NCI-H345 treated with DMSO at 0.1 percent for 48 hours (cell line): ENCODE measurements around the gene NAT10.

Experiments
- DNase-seq: peaks from one replicate; lab custom pipeline; 2025; ENCODE audit not compliant: unreplicated experiment; lab: John Stamatoyannopoulos, UW

The NAT10 gene

GRCh38 chr11:34185926-34186841, 80.8 kb downstream of the NAT10 start:
- DNase-seq: no peak

- no peak for DNase-seq
Observed at GRCh38 chr11:34188181-34188580, 82.8 kb downstream of the NAT10 start.

DNA sequence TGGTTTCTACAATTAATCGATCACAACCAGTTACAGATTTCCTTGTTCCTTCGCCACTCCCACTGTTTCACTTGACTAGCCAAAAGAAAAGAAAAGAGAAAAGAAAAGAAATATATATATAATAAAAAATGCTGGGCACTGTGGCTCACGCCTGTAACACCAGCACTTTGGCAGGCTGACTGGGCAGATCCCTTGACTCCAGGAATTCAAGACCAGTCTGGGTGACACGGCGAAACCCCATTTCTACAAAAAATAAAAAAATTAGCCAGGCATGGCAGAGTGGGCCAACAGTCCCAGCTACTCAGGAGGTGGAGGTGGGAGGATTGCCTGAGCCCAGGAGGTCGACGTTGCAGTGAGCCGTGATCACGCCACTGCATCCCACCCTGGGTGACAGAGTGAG, 83.8 kb downstream of the NAT10 start:
- DNase-seq: no peak

DNA sequence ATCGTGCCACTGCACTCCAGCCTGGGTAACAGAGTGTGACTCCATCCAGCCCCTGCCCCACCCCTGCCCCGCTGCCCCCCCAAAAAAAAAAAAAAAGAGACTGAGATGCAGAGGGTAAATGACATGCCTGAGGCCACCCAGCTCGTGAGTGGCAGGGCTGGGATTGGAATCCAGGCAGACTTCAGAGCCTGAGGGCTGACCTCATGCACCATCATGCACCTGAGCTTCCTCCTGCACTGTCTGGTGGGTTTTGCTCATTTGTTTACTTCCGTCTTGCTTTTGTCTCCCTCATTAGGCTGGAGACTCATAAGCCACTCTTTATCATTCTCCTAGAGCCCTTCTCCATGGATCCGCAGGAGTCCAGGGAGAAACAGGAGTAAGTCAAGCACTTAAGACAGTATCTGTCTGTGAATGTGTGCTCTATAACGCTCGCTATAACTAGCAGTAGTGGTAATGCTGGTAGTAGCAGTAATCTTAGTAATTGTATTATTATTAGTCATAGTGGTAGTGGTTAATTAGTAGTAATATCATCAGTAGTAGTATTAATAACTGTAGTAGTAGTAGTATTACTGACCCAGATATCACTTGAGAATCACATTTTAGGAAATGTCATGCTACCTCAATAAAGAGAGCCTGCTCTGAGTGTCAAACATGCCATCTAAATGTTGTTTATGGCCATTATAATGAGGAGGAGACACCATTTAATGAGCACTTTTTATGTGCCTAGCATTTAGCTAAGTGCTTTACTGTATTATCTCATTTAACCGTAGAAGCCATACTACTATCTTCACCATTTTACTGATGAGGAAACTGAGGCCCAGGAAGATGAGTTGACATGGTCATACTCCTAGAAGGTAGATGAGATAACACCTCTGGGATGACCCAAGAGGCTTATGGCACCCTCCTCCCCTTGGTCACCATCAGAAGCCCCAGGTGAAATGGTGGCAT, 85.0 kb downstream of the NAT10 start:
- DNase-seq: no peak

DNA sequence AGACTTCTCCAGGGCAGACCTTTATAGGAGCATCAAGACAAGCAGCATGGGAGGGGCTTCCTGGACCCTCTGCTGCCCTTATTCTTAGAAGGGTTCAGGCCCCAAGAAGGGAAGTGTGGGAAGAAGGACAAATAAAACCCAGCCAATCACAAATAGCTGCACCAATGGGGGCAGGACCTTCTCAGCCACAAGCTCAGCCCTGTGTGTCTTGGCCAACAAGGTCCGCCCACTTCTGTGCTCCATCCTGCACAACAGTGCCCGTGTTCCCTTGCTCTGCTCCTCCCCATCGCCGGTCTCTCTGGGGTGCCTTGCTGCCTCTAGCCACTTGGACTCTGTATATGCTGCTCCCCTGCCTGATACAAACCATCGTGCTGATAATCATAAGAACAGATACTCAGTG, 86.1 kb downstream of the NAT10 start:
- DNase-seq: no peak

DNA sequence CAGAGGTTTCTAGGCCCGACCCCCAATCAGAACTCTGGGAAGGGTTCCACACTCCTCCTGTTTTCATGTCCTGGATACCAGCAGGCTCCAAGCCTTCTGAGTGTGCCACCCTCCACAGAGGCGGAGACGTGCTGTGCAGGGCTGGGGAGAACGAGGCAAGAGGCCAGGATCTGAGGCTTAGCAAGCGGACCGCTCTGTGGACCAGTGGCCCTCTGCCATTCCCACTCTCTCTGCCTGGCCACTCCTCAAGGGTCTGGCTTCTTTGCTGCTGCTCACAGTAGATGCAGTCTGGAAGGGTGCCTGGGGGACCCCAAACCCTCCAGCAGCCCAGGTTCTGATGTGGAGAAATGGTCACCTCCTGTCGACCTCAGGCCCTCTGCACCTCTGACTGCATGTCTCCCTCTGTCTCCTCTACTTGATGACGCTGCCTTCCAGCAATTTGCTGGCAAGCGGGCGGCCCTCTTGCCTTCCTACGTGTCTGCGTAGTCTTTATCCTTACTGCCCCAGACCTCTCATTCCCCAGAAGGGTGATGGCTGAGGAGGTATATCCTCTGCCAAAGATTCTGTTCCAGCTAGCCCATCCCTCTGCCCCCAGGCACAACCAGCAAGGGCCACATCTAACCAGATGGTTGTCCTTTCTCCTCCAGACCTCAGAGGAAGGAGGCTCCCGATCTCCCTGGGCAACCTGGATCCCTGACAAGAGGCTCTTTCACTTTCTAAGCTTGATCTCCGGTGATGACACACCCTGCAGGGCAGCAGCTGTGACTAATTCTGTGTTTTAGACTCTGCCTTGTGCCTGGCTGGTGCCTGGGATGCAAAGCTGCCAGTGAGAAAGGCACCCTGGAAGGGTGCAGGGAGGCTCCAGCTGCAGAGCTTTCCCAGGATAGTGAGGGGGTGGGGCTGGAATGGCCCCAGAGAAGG, 87.3 kb downstream of the NAT10 start:
- DNase-seq: no peak

DNA sequence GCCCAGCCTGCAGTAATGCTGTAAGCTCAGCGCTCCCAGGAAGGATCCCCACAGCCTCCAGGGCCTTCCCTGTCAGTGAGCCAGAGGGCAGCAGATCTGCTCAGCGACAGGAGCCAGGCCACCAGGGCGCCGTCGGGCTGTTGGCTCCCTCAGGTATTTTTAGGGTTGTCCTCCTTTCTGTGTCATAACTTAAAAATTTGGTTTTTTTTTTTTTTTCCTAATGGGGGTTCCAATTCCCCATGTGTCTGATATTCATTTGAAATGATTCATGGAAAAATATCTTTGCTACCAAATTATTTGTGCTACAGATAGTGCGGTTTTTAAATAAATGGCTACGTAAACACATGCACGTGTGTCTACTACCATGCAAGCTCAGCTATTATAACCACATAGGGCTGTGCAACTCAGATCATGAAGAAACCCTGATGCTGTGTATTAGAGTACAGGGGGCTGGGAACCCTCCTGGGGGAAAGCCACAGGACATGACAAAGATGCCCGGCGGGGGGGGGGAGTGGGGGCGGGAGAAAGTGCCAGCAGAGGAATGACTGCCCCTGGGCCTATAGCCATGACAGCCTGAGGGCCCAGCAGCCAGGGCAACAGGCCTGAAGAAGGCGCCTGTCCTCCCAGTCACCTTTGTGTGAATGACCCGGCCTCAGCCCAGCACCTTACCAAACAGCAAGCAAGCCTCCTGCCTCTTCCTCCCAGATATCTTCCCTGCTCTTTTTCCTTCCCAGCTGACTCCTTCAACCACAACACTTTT, 89.3 kb downstream of the NAT10 start:
- DNase-seq: no peak
